ENCODE results near the gene NOTCH2.
"Not testable (repeated sequence)": the region's sequence is repeated elsewhere in the genome, so short reads cannot be mapped to it uniquely, and the experiment has no call there.

NOTCH2 gene

DNA sequence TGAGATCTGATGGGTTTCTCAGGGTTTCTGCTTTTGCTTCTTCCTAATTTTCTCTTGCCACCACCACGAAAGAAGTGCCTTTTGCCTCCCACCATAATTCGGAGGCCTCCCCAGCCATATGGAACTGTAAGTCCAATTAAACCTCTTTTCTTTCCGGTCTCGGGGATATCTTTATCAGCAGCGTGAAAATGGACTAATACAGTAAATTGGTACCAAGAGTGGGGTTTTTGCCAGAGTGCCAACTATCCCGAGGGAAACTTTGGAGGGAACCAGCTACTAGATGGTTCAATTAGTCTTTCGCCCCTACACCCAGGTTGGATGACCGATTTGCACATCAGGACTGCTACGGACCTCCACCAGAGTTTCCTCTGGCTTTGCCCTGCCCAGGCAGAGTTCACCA lies 68.4 kb downstream of the NOTCH2 start:
- not testable (repeated sequence) for H3K36me3 ChIP-seq (replicated peaks in 1 of 2; ENCODE audit: control insufficient read depth in 2 of 2, insufficient read depth in 2 of 2, low read length in 2 of 2); H2AFZ ChIP-seq (ENCODE audit: low read length); H3K79me1 ChIP-seq (ENCODE audit: low read depth, low read length); H2BK15ac ChIP-seq (ENCODE audit: low read length); H3K4me3 ChIP-seq (ENCODE audit: low read length in 2 of 2); H3K4me1 ChIP-seq (ENCODE audit: control insufficient read depth in 2 of 2, insufficient read depth in 1 of 2, low read depth in 1 of 2, low read length in 2 of 2); DNase-seq (ENCODE audit: low spot score); H4K91ac ChIP-seq (ENCODE audit: low read depth, low read length, poor library complexity); H3K4ac ChIP-seq (ENCODE audit: low read length); H3K23ac ChIP-seq (ENCODE audit: low read depth, low read length, poor library complexity); H3K27me3 ChIP-seq (ENCODE audit: control insufficient read depth in 3 of 3, insufficient read depth in 3 of 3, low read depth in 1 of 3, low read length in 3 of 3); H2BK12ac ChIP-seq (ENCODE audit: low read length); H4K8ac ChIP-seq (ENCODE audit: low read depth, low read length); H3K9ac ChIP-seq (ENCODE audit: low read depth, low read length, poor library complexity); H2BK120ac ChIP-seq (ENCODE audit: low read depth, low read length); H2AK5ac ChIP-seq (ENCODE audit: low read depth, low read length); H3K18ac ChIP-seq (ENCODE audit: low read length); H3K14ac ChIP-seq (ENCODE audit: low read length); H3K27ac ChIP-seq (replicated peaks; ENCODE audit: low read length); H3K9me3 ChIP-seq (replicated peaks in 1 of 2; ENCODE audit: control insufficient read depth in 2 of 2, insufficient read depth in 1 of 2, low read depth in 1 of 2, low read length in 2 of 2); H2BK5ac ChIP-seq (ENCODE audit: low read length); H3K4me2 ChIP-seq (ENCODE audit: insufficient read depth, low read length, poor library complexity, severe bottlenecking)
- no CpG with 5 or more reads among the region's 9 CpGs for WGBS, 2 donors (ENCODE audit: extremely low coverage in 2 of 2, insufficient read length in 2 of 2, insufficient replicate concordance in 1 of 2)

DNA sequence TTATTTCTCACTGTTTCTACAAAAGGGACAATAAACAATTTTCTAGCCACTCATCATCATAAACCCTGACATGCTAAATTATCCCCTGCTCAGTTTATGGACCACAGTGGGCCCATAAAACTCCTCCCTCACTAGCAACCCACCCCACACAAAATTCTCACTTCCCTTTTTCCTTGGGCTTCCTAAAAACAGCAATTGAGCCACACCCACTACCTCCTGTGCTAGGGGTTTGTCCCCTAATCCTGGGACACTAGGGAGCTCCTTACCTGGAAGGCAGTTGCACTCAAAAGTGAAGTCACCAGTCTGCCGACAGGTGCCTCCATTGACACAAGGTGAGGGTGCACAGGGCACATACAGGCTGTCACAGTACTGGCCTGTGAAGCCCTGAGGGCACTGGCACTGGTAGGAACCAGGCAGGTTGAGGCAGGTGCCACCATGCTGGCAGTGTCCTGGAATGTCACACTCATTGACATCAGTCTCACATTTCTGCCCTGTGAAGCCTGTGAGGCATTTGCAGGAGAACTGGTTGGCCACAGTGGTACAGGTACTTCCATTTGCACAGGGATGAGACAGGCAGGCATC lies 72.6 kb downstream of the NOTCH2 start:
- not testable (repeated sequence) for H3K27ac ChIP-seq (replicated peaks; ENCODE audit: low read length)

DNA sequence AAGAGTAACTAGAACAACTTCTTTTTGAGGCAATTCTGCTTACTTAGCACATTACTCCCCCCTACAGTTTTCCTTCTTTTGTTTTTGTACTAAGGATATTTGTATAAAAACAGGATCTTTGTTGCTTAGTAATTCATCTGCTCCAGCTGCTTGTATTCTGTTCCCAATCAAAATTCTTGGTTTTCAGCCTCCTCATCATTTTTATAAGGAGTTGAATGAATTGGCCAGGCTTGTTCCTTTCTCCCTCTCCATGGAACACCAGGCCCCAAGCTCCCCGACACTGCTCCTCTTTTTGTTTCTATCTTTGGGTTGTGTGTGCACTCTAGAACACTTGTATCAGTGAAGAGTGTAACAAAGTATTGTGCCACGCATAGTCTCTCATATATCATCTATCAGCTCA lies 73.5 kb downstream of the NOTCH2 start:
- not testable (repeated sequence) for H3K4me3 ChIP-seq (ENCODE audit: low read length in 2 of 2); H3K79me1 ChIP-seq (ENCODE audit: low read depth, low read length); H3K4me1 ChIP-seq (ENCODE audit: control insufficient read depth in 2 of 2, insufficient read depth in 1 of 2, low read depth in 1 of 2, low read length in 2 of 2); H3K9ac ChIP-seq (ENCODE audit: low read depth, low read length, poor library complexity); H3K23ac ChIP-seq (ENCODE audit: low read depth, low read length, poor library complexity); H2BK12ac ChIP-seq (ENCODE audit: low read length); H2BK5ac ChIP-seq (ENCODE audit: low read length); H4K8ac ChIP-seq (ENCODE audit: low read depth, low read length); H3K27ac ChIP-seq (replicated peaks; ENCODE audit: low read length); H3K14ac ChIP-seq (ENCODE audit: low read length); H3K27me3 ChIP-seq (ENCODE audit: control insufficient read depth in 3 of 3, insufficient read depth in 3 of 3, low read depth in 1 of 3, low read length in 3 of 3); H3K4ac ChIP-seq (ENCODE audit: low read length); H4K91ac ChIP-seq (ENCODE audit: low read depth, low read length, poor library complexity); H3K4me2 ChIP-seq (ENCODE audit: insufficient read depth, low read length, poor library complexity, severe bottlenecking); H3K9me3 ChIP-seq (replicated peaks in 1 of 2; ENCODE audit: control insufficient read depth in 2 of 2, insufficient read depth in 1 of 2, low read depth in 1 of 2, low read length in 2 of 2); H2BK120ac ChIP-seq (ENCODE audit: low read depth, low read length); H2AK5ac ChIP-seq (ENCODE audit: low read depth, low read length); H2AFZ ChIP-seq (ENCODE audit: low read length); H3K18ac ChIP-seq (ENCODE audit: low read length); H2BK15ac ChIP-seq (ENCODE audit: low read length); DNase-seq (ENCODE audit: low spot score); H3K36me3 ChIP-seq (replicated peaks in 1 of 2; ENCODE audit: control insufficient read depth in 2 of 2, insufficient read depth in 2 of 2, low read length in 2 of 2)
- WGBS, 2 donors (ENCODE audit: extremely low coverage in 2 of 2, insufficient read length in 2 of 2, insufficient replicate concordance in 1 of 2), result no CpG with 5 or more reads among the region's 2 CpGs

More for the DNA sequence above, 72.6 kb downstream of the NOTCH2 start:
- H3K4me2 ChIP-seq (ENCODE audit: insufficient read depth, low read length, poor library complexity, severe bottlenecking); H3K4me3 ChIP-seq (ENCODE audit: low read length in 2 of 2); H3K18ac ChIP-seq (ENCODE audit: low read length); H3K4ac ChIP-seq (ENCODE audit: low read length); H2BK12ac ChIP-seq (ENCODE audit: low read length); H2BK120ac ChIP-seq (ENCODE audit: low read depth, low read length); H3K27me3 ChIP-seq (ENCODE audit: control insufficient read depth in 3 of 3, insufficient read depth in 3 of 3, low read depth in 1 of 3, low read length in 3 of 3); H2BK5ac ChIP-seq (ENCODE audit: low read length); DNase-seq (ENCODE audit: low spot score); H3K9me3 ChIP-seq (replicated peaks in 1 of 2; ENCODE audit: control insufficient read depth in 2 of 2, insufficient read depth in 1 of 2, low read depth in 1 of 2, low read length in 2 of 2); H3K4me1 ChIP-seq (ENCODE audit: control insufficient read depth in 2 of 2, insufficient read depth in 1 of 2, low read depth in 1 of 2, low read length in 2 of 2); H2BK15ac ChIP-seq (ENCODE audit: low read length); H3K9ac ChIP-seq (ENCODE audit: low read depth, low read length, poor library complexity); H3K23ac ChIP-seq (ENCODE audit: low read depth, low read length, poor library complexity); H2AFZ ChIP-seq (ENCODE audit: low read length); H3K14ac ChIP-seq (ENCODE audit: low read length); H4K8ac ChIP-seq (ENCODE audit: low read depth, low read length); H4K91ac ChIP-seq (ENCODE audit: low read depth, low read length, poor library complexity); H3K79me1 ChIP-seq (ENCODE audit: low read depth, low read length); H2AK5ac ChIP-seq (ENCODE audit: low read depth, low read length); H3K36me3 ChIP-seq (replicated peaks in 1 of 2; ENCODE audit: control insufficient read depth in 2 of 2, insufficient read depth in 2 of 2, low read length in 2 of 2): not testable (repeated sequence)
- WGBS, 2 donors (ENCODE audit: extremely low coverage in 2 of 2, insufficient read length in 2 of 2, insufficient replicate concordance in 1 of 2), result no CpG with 5 or more reads among the region's 1 CpG

DNA sequence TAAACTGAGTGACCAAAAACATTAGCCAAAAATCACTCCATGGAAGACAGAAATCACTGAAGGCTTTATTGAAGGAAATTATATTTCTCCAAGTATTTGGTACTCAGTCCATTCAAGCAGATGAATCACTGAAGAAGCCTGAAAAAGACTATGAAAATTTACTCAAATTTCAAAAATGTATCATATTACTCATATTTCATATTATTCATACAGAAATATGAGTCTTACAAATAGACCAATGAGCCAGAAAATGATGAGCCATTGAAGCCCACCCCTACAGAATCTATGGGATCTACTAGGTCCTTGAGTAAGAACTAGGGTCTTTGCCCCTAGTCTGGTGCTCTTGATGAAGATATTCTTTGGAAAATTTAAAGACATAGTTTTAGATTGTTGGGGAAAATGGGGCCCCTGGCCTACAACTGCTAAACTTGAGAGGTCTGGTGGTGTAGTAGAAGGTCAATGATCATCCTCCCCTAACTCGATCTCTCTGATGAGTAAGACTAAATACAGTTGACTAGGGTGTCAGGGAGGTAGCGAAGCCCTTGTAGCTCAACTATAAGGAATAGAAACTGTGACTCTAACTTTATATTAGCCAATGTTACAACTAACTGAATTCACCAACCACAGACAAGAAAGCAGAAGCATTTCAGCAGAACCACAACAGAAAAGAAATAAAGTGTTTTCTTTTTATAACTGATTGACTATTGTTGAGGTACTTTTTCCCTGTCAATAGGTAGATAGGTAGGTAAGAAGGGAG lies 81.0 kb downstream of the NOTCH2 start:
- WGBS, 2 donors (ENCODE audit: extremely low coverage in 2 of 2, insufficient read length in 2 of 2, insufficient replicate concordance in 1 of 2), result no CpG with 5 or more reads among the region's 2 CpGs
- H3K23ac ChIP-seq (ENCODE audit: low read depth, low read length, poor library complexity), result no peak overlapping the region
- no peak overlapping the region for H3K18ac ChIP-seq (ENCODE audit: low read length)
- H3K14ac ChIP-seq (ENCODE audit: low read length), result no peak overlapping the region
- H3K27me3 ChIP-seq (ENCODE audit: control insufficient read depth in 3 of 3, insufficient read depth in 3 of 3, low read depth in 1 of 3, low read length in 3 of 3), result no peaks in the 10 kb centered on the region
- H3K4me3 ChIP-seq (ENCODE audit: low read length in 2 of 2), result no peak overlapping the region
- H3K36me3 ChIP-seq (replicated peaks in 1 of 2; ENCODE audit: control insufficient read depth in 2 of 2, insufficient read depth in 2 of 2, low read length in 2 of 2), result peaks cover 2 to 16% of the 10 kb centered on the region in 2 donors
- no peak overlapping the region for H2AFZ ChIP-seq (ENCODE audit: low read length)
- H2AK5ac ChIP-seq (ENCODE audit: low read depth, low read length), result no peak overlapping the region
- H2BK5ac ChIP-seq (ENCODE audit: low read length), result no peak overlapping the region
- H3K4me2 ChIP-seq (ENCODE audit: insufficient read depth, low read length, poor library complexity, severe bottlenecking), result no peak overlapping the region
- no peak overlapping the region for H4K8ac ChIP-seq (ENCODE audit: low read depth, low read length)
- no peak overlapping the region for H3K27ac ChIP-seq (replicated peaks; ENCODE audit: low read length)
- DNase-seq (ENCODE audit: low spot score), result no peak
- H3K79me1 ChIP-seq (ENCODE audit: low read depth, low read length), result no peaks in the 10 kb centered on the region
- H3K9ac ChIP-seq (ENCODE audit: low read depth, low read length, poor library complexity), result no peak overlapping the region
- no peak overlapping the region for H2BK15ac ChIP-seq (ENCODE audit: low read length)
- no peak overlapping the region for H2BK120ac ChIP-seq (ENCODE audit: low read depth, low read length)
- H3K4me1 ChIP-seq (ENCODE audit: control insufficient read depth in 2 of 2, insufficient read depth in 1 of 2, low read depth in 1 of 2, low read length in 2 of 2), result no peaks in the 10 kb centered on the region
- H4K91ac ChIP-seq (ENCODE audit: low read depth, low read length, poor library complexity), result no peak overlapping the region
- no peak overlapping the region for H2BK12ac ChIP-seq (ENCODE audit: low read length)
- no peak overlapping the region for H3K4ac ChIP-seq (ENCODE audit: low read length)
- no peaks in the 10 kb centered on the region for H3K9me3 ChIP-seq (replicated peaks in 1 of 2; ENCODE audit: control insufficient read depth in 2 of 2, insufficient read depth in 1 of 2, low read depth in 1 of 2, low read length in 2 of 2)
